Esophagus muscularis mucosa (tissue), 4 donors: ENCODE data around the gene LUZP1. TPM values are rescaled to one million over a fixed set of nuclear protein-coding genes. Genes with fewer than 3 reads are reported as not detected.

Experiments
- DNase-seq: peaks from one replicate; pipeline ENCODE4 v3.0.0-alpha.2; 2017; ENCODE audit errors: extremely low spot score
- H3K27ac ChIP-seq, 4 donors: fragments of 200-600 bp; sonication (generic); replicated peaks in 1 of 4; 1 replicate in 3 of 4; 2 replicates in 1 of 4; pipeline ENCODE4 v1.5.1; 2016 to 2019; ENCODE audit warnings: mild to moderate bottlenecking in 1 of 4
- H3K27me3 ChIP-seq, 4 donors: fragments of 200-600 bp; sonication (generic); one replicate each; pipeline versions ENCODE4 v1.5.1 to v1.6.0; 2016 to 2019
- H3K36me3 ChIP-seq, 4 donors: fragments of 200-600 bp; sonication (generic); one replicate each; pipeline ENCODE4 v1.5.1; 2016 to 2019
- H3K4me1 ChIP-seq, 4 donors: fragments of 200-600 bp; sonication (generic); one replicate each; pipeline ENCODE4 v1.5.1; 2016 to 2019
- H3K4me3 ChIP-seq, 4 donors: fragments of 200-600 bp; sonication (generic); 1 replicate in 2 of 4; 2 replicates in 2 of 4; pipeline ENCODE4 v1.5.1; 2016 to 2019; ENCODE audit warnings: mild to moderate bottlenecking in 4 of 4, moderate library complexity in 1 of 4
- H3K9me3 ChIP-seq, 4 donors: fragments of 200-600 bp; sonication (generic); 1 replicate in 3 of 4; 2 replicates in 1 of 4; pipeline ENCODE4 v1.5.1; 2016 to 2019
- EP300 ChIP-seq: sonication (generic); formaldehyde crosslinking; IDR thresholded peaks from one replicate; pipeline ENCODE4 v1.6.1; 2017; ENCODE audit warnings: antibody characterized with exemption
- POLR2A ChIP-seq: fragments of 450-650 bp; IDR thresholded peaks from one replicate; pipeline ENCODE4 v1.6.1; 2017; ENCODE audit warnings: antibody characterized with exemption, moderate library complexity, mild to moderate bottlenecking, low read depth
- POLR2AphosphoS5 ChIP-seq, 2 donors: sonication (generic); formaldehyde crosslinking; IDR thresholded peaks; one replicate each; pipeline ENCODE4 v1.6.1; 2017; ENCODE audit warnings: antibody characterized with exemption in 2 of 2
- WGBS: methylation state at CpG from one replicate; pipeline ENCODE4 v1.1.5; 2018; 5-methylcytosine and 5-hydroxymethylcytosine counted together
- intact Hi-C: fragments of 100-400 bp; cut with DNase I; formaldehyde crosslinking; loops from one replicate; pipeline ENCODE4 v1.15.1; 2023
- total RNA-seq, 4 donors: library from RNA; depleted of rRNA; stranded (reverse); fragments of >200 nt; gene quantifications; one replicate each; pipeline versions ENCODE4 v1.1.0 to v1.2.1, GENCODE V29; 2016
- TF ChIP-seq, protein P1 (sequence below), 3 experiments: fragments of 200-600 bp in 2 of 3; fragments of 450-650 bp in 1 of 3; sonication (generic) in 2 of 3; IDR thresholded peaks; one replicate each; pipeline ENCODE4 v1.5.1; 2017 to 2019; ENCODE audit warnings: antibody characterized with exemption in 3 of 3, mild to moderate bottlenecking in 2 of 3, moderate library complexity in 1 of 3

The LUZP1 gene
- total RNA-seq, 4 donors from 2014 or later, result 23.4 to 34.4 (median 27.3) TPM

DNA sequence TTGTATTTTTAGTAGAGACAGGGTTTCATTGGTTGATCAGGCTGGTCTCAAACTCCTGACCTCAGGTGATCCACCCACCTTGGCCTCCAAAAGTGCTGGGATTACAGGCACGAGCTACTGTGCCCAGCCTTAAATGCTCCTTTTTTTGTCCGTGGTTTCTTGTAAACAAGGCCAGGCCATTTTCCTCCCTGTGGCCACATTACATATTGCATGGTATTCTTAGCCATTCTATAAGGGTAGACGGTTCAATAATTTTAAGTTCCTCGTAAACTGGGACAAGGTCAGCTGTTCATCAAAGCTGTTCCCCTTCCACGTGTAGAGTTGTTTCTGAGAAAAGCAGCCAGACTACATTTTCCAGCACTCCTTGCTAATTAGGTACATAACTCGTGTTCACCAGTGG, 10.3 kb upstream of the LUZP1 start:
- Histone ChIP-seq H3K9me3 (no peaks in the 10 kb centered on the region), H3K36me3 (no peaks in the 10 kb centered on the region), H3K4me3 (no peak overlapping the region), H3K27me3 (no peaks in the 10 kb centered on the region), H3K4me1 (peaks cover 20 to 39% (median 27%) of the 10 kb centered on the region in 4 donors), H3K27ac (peak overlapping the region; percentile 90 to 94 (median 92))
- TF ChIP-seq, protein P1, sequence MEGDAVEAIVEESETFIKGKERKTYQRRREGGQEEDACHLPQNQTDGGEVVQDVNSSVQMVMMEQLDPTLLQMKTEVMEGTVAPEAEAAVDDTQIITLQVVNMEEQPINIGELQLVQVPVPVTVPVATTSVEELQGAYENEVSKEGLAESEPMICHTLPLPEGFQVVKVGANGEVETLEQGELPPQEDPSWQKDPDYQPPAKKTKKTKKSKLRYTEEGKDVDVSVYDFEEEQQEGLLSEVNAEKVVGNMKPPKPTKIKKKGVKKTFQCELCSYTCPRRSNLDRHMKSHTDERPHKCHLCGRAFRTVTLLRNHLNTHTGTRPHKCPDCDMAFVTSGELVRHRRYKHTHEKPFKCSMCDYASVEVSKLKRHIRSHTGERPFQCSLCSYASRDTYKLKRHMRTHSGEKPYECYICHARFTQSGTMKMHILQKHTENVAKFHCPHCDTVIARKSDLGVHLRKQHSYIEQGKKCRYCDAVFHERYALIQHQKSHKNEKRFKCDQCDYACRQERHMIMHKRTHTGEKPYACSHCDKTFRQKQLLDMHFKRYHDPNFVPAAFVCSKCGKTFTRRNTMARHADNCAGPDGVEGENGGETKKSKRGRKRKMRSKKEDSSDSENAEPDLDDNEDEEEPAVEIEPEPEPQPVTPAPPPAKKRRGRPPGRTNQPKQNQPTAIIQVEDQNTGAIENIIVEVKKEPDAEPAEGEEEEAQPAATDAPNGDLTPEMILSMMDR (IDR thresholded peaks at IDR 0.05), result peak in 2 of 3 experiments; percentile 18 to 36
- TF ChIP-seq POLR2AphosphoS5 (IDR thresholded peaks at IDR 0.05) (no peak), EP300 (no peak), POLR2A (no peak)
- intact Hi-C loops, result no loop called here
- DNase-seq, result no peak
- WGBS, result 61% methylated on average over 6 of the region's 6 CpGs

DNA sequence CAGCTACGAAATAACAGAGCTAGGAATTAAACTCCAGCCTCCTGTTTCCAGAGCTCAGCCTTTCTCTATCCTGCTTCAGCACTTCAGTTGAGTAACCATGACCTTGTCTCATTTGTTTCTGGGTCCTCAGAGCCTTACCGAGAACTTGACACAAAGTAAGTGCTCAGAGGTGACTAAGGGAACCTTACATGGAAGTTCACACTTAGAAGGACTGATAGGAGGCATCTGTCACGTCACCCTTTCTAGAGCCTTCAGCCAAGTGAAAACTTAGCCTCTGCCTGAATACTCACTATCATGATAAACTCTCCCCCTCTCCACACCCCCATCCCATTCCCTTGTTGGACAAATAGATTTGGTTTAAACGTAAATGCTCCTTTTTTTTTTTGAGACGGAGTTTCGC, 9.8 kb upstream of the LUZP1 start:
- Histone ChIP-seq H3K36me3 (no peaks in the 10 kb centered on the region), H3K27me3 (no peaks in the 10 kb centered on the region), H3K4me1 (peaks cover 20 to 39% (median 27%) of the 10 kb centered on the region in 4 donors), H3K27ac (peak overlapping the region; percentile 90 to 94 (median 92)), H3K4me3 (peak overlapping the region; percentile 64 to 70 (median 68)), H3K9me3 (no peaks in the 10 kb centered on the region)
- intact Hi-C loops, result no loop called here
- TF ChIP-seq, protein P1 (IDR thresholded peaks at IDR 0.05), result no peak
- TF ChIP-seq POLR2AphosphoS5 (IDR thresholded peaks at IDR 0.05) (no peak), EP300 (no peak), POLR2A (no peak)
- 57% methylated on average over 6 of the region's 6 CpGs for WGBS
- no peak for DNase-seq

DNA sequence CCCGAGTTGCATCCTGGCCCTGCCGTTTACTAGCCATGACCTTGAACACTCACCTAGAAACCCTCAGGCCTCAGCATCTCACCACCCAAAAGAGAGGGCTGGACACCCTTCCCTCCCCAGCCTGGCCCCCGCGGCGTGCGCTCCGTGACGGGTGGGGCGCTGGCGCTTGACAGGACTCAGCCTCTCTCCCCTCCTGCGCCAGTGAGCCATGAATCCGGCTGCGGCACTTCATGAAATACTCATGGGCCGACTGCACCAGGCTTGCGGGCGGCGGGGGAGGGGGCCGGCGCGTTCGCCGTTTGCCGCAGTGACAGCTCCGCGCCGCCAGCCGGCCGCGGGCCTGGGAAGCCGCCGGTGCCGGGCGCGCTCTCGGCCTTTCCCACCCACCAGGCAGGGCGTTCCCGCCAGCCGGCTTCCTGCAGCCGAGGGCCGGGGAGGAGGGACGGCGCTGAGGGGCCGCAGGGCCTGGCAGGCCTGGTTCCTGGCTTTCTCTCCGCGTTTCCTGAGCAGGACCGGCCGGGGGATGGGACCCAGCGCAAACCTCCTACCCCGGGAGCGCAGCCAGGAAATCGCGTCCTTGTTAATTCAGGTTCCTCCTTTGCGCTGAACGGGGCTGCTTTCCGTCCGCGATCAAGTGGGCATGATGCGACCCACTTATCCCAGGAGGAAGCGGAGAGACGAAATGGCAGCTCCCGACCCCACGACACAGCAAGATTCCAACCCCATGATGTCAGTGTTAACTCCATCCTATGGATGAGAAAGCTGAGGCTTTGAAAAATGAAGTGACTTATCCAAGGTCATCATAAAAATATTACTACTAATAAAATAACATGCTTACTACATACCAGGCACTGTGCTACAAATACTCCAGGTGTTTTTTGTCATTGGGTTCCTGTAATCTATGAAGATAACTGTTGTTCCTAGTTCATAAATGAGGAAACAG, 9.1 kb upstream of the LUZP1 start:
- H3K36me3 ChIP-seq, result no peaks in the 10 kb centered on the region
- 0% methylated on average over 11 of the region's 62 CpGs for WGBS
- peak; percentile 94 for DNase-seq
- TF ChIP-seq POLR2A (no peak), EP300 (no peak), POLR2AphosphoS5 (IDR thresholded peaks at IDR 0.05) (peak; percentile 60 to 74)
- TF ChIP-seq, protein P1 (IDR thresholded peaks at IDR 0.05), result peak; percentile 20 to 47 (median 30)
- intact Hi-C loops, result no loop called here
- no peaks in the 10 kb centered on the region for H3K27me3 ChIP-seq
- peaks cover 20 to 39% (median 27%) of the 10 kb centered on the region in 4 donors for H3K4me1 ChIP-seq
- peak overlapping the region; percentile 64 to 70 (median 68) for H3K4me3 ChIP-seq
- no peaks in the 10 kb centered on the region for H3K9me3 ChIP-seq
- H3K27ac ChIP-seq, result peak overlapping the region; percentile 90 to 94 (median 92)

DNA sequence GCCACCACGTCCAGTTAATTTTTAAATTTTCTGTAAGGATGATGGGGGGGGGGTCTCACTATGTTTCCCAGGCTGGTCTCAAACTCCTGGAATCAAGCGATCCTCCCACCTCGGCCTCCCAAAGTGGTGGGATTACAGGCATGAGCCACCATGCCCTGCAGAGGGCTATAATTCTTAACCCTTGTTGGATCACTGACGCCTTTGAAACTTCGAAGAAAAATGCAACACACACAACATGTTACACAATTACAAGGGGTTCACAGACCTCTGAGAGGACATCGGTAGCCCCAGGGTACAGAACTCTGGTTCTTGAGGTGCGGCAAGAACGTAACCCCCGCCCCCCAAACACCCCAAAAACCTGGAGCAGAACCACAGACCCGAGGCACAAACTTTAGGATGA, 8.4 kb upstream of the LUZP1 start:
- Histone ChIP-seq H3K9me3 (no peaks in the 10 kb centered on the region), H3K27me3 (no peaks in the 10 kb centered on the region), H3K36me3 (no peaks in the 10 kb centered on the region), H3K4me3 (peak overlapping the region; percentile 64 to 70 (median 68)), H3K4me1 (peaks cover 20 to 39% (median 27%) of the 10 kb centered on the region in 4 donors), H3K27ac (peak overlapping the region; percentile 90 to 94 (median 92))
- DNase-seq, result no peak
- WGBS, result 37% methylated on average over 10 of the region's 10 CpGs
- intact Hi-C loops, result no loop called here
- no peak for TF ChIP-seq EP300
- TF ChIP-seq POLR2A, result no peak
- TF ChIP-seq, protein P1 (IDR thresholded peaks at IDR 0.05), result no peak
- no peak for TF ChIP-seq POLR2AphosphoS5 (IDR thresholded peaks at IDR 0.05)
